ENCODE measurements around the gene NUF2. TPM values are rescaled to one million over a fixed set of nuclear protein-coding genes. Genes with fewer than 3 reads are reported as not detected.

Gene NUF2
- polyA plus RNA-seq, 3 donors = 0.12 to 0.37 TPM; not detected in 1

GRCh38 chr1:163372576-163372975 lies 50.8 kb downstream of the NUF2 start:
- Histone ChIP-seq H3K36me3 (replicated peaks in 1 of 2; ENCODE audit: control insufficient read depth in 1 of 2, insufficient read depth in 2 of 2, low read length in 2 of 2) (no peaks in the 10 kb centered on the region), H2AFZ (ENCODE audit: insufficient read depth, low read depth, low read length, poor library complexity, severe bottlenecking) (no peak overlapping the region), H3K9ac (ENCODE audit: insufficient read depth, low read length, poor library complexity, severe bottlenecking) (no peak overlapping the region), H3K4me3 (replicated peaks in 1 of 3; ENCODE audit: low read depth in 2 of 3, low read length in 3 of 3) (no peak overlapping the region), H3K4me2 (replicated peaks; ENCODE audit: extremely low read depth, low read length, poor library complexity, severe bottlenecking) (no peak overlapping the region), H3K4me1 (ENCODE audit: control insufficient read depth in 1 of 2, insufficient read depth in 2 of 2, low read length in 2 of 2) (no peaks in the 10 kb centered on the region), H3K9me3 (replicated peaks in 1 of 2; ENCODE audit: control insufficient read depth in 1 of 2, insufficient read depth in 1 of 2, low read length in 2 of 2) (no peaks in the 10 kb centered on the region), H3K27ac (ENCODE audit: low read depth in 1 of 2, low read length in 2 of 2) (no peak overlapping the region), H3K27me3 (ENCODE audit: control insufficient read depth in 2 of 2, insufficient read depth in 2 of 2, low read length in 2 of 2) (no peaks in the 10 kb centered on the region), H3K79me2 (ENCODE audit: insufficient read depth, low read length) (no peaks in the 10 kb centered on the region), H4K20me1 (ENCODE audit: insufficient read depth, low read length) (no peaks in the 10 kb centered on the region)
- Mint-ChIP-seq H3K4me3 (no peak overlapping the region), H3K4me1 (no peaks in the 10 kb centered on the region), H3K27ac (no peak overlapping the region), H3K27me3 (ENCODE audit: low read depth in 3 of 3) (peaks cover 0 to 7% (median 0%) of the 10 kb centered on the region in 3 donors), H3K9me3 (peaks cover 0 to 2% (median 0%) of the 10 kb centered on the region in 7 donors), H3K36me3 (no peaks in the 10 kb centered on the region)
- intact Hi-C loops (cut with micrococcal nuclease) = no loop called here
- DNase-seq = no peak
- no peak for TF ChIP-seq CTCF (IDR thresholded peaks at IDR 0.05)
- WGBS (ENCODE audit: insufficient coverage) = no CpG with 5 or more reads among the region's 1 CpG

GRCh38 chr1:163378554-163378953 lies 56.8 kb downstream of the NUF2 start:
- Histone ChIP-seq H3K27me3 (ENCODE audit: control insufficient read depth in 2 of 2, insufficient read depth in 2 of 2, low read length in 2 of 2) (peaks cover 0 to 4% of the 10 kb centered on the region in 2 donors), H3K4me1 (ENCODE audit: control insufficient read depth in 1 of 2, insufficient read depth in 2 of 2, low read length in 2 of 2) (no peaks in the 10 kb centered on the region), H3K4me3 (replicated peaks in 1 of 3; ENCODE audit: low read depth in 2 of 3, low read length in 3 of 3) (no peak overlapping the region), H3K9me3 (replicated peaks in 1 of 2; ENCODE audit: control insufficient read depth in 1 of 2, insufficient read depth in 1 of 2, low read length in 2 of 2) (no peaks in the 10 kb centered on the region), H3K27ac (ENCODE audit: low read depth in 1 of 2, low read length in 2 of 2) (no peak overlapping the region), H2AFZ (ENCODE audit: insufficient read depth, low read depth, low read length, poor library complexity, severe bottlenecking) (no peak overlapping the region), H3K79me2 (ENCODE audit: insufficient read depth, low read length) (no peaks in the 10 kb centered on the region), H3K36me3 (replicated peaks in 1 of 2; ENCODE audit: control insufficient read depth in 1 of 2, insufficient read depth in 2 of 2, low read length in 2 of 2) (no peaks in the 10 kb centered on the region), H4K20me1 (ENCODE audit: insufficient read depth, low read length) (no peaks in the 10 kb centered on the region), H3K9ac (ENCODE audit: insufficient read depth, low read length, poor library complexity, severe bottlenecking) (no peak overlapping the region), H3K4me2 (replicated peaks; ENCODE audit: extremely low read depth, low read length, poor library complexity, severe bottlenecking) (no peak overlapping the region)
- DNase-seq = no peak
- H3K36me3 Mint-ChIP-seq = no peaks in the 10 kb centered on the region
- H3K4me3 Mint-ChIP-seq = no peak overlapping the region
- intact Hi-C loops (cut with micrococcal nuclease) = no loop called here
- peaks cover 0 to 13% (median 1%) of the 10 kb centered on the region in 3 donors for H3K27me3 Mint-ChIP-seq (ENCODE audit: low read depth in 3 of 3)
- no peaks in the 10 kb centered on the region for H3K4me1 Mint-ChIP-seq
- peaks cover 0 to 2% (median 2%) of the 10 kb centered on the region in 7 donors for H3K9me3 Mint-ChIP-seq
- WGBS (ENCODE audit: insufficient coverage) = no CpG with 5 or more reads among the region's 2 CpGs
- TF ChIP-seq CTCF (IDR thresholded peaks at IDR 0.05) = no peak
- no peak overlapping the region for H3K27ac Mint-ChIP-seq
